Esophagus muscularis mucosa (tissue), 4 donors: Measurements from ENCODE around the gene NAMPT. TPM values are rescaled to one million over a fixed set of nuclear protein-coding genes. Genes with fewer than 3 reads are reported as not detected.

Experiments
- DNase-seq: peaks from one replicate; pipeline ENCODE4 v3.0.0-alpha.2; 2017; ENCODE audit errors: extremely low spot score
- H3K27ac ChIP-seq, 4 donors: fragments of 200-600 bp; sonication (generic); replicated peaks in 1 of 4; 1 replicate in 3 of 4; 2 replicates in 1 of 4; pipeline ENCODE4 v1.5.1; 2016 to 2019; ENCODE audit warnings: mild to moderate bottlenecking in 1 of 4
- H3K27me3 ChIP-seq, 4 donors: fragments of 200-600 bp; sonication (generic); one replicate each; pipeline versions ENCODE4 v1.5.1 to v1.6.0; 2016 to 2019
- H3K36me3 ChIP-seq, 4 donors: fragments of 200-600 bp; sonication (generic); one replicate each; pipeline ENCODE4 v1.5.1; 2016 to 2019
- H3K4me1 ChIP-seq, 4 donors: fragments of 200-600 bp; sonication (generic); one replicate each; pipeline ENCODE4 v1.5.1; 2016 to 2019
- H3K4me3 ChIP-seq, 4 donors: fragments of 200-600 bp; sonication (generic); 1 replicate in 2 of 4; 2 replicates in 2 of 4; pipeline ENCODE4 v1.5.1; 2016 to 2019; ENCODE audit warnings: mild to moderate bottlenecking in 4 of 4, moderate library complexity in 1 of 4
- H3K9me3 ChIP-seq, 4 donors: fragments of 200-600 bp; sonication (generic); 1 replicate in 3 of 4; 2 replicates in 1 of 4; pipeline ENCODE4 v1.5.1; 2016 to 2019
- CTCF ChIP-seq, 3 experiments: fragments of 200-600 bp in 2 of 3; fragments of 450-650 bp in 1 of 3; sonication (generic) in 2 of 3; IDR thresholded peaks; one replicate each; pipeline ENCODE4 v1.5.1; 2017 to 2019; ENCODE audit warnings: antibody characterized with exemption in 3 of 3, mild to moderate bottlenecking in 2 of 3, moderate library complexity in 1 of 3
- EP300 ChIP-seq: sonication (generic); formaldehyde crosslinking; IDR thresholded peaks from one replicate; pipeline ENCODE4 v1.6.1; 2017; ENCODE audit warnings: antibody characterized with exemption
- POLR2A ChIP-seq: fragments of 450-650 bp; IDR thresholded peaks from one replicate; pipeline ENCODE4 v1.6.1; 2017; ENCODE audit warnings: antibody characterized with exemption, moderate library complexity, mild to moderate bottlenecking, low read depth
- POLR2AphosphoS5 ChIP-seq, 2 donors: sonication (generic); formaldehyde crosslinking; IDR thresholded peaks; one replicate each; pipeline ENCODE4 v1.6.1; 2017; ENCODE audit warnings: antibody characterized with exemption in 2 of 2
- WGBS: methylation state at CpG from one replicate; pipeline ENCODE4 v1.1.5; 2018; 5-methylcytosine and 5-hydroxymethylcytosine counted together
- intact Hi-C: fragments of 100-400 bp; cut with DNase I; formaldehyde crosslinking; loops from one replicate; pipeline ENCODE4 v1.15.1; 2023
- total RNA-seq, 4 donors: library from RNA; depleted of rRNA; stranded (reverse); fragments of >200 nt; gene quantifications; one replicate each; pipeline versions ENCODE4 v1.1.0 to v1.2.1, GENCODE V29; 2016

Gene NAMPT
- total RNA-seq, 4 donors from 2014 or later, result 51.2 to 1,009 (median 95.4) TPM

GRCh38 chr7:106278695-106279094, 6.1 kb downstream of the NAMPT start:
- no peak for DNase-seq

GRCh38 chr7:106277976-106278375, 6.8 kb downstream of the NAMPT start:
- Histone ChIP-seq H3K9me3 (no peaks in the 10 kb centered on the region), H3K4me1 (peaks cover 3 to 62% (median 50%) of the 10 kb centered on the region in 4 donors), H3K27ac (no peak overlapping the region), H3K27me3 (no peaks in the 10 kb centered on the region), H3K36me3 (peaks cover 16 to 46% (median 32%) of the 10 kb centered on the region in 4 donors), H3K4me3 (no peak overlapping the region)
- TF ChIP-seq CTCF (IDR thresholded peaks at IDR 0.05), result no peak
- TF ChIP-seq EP300, result no peak
- TF ChIP-seq POLR2A, result no peak
- no peak for TF ChIP-seq POLR2AphosphoS5 (IDR thresholded peaks at IDR 0.05)
- no peak for DNase-seq
- intact Hi-C loops, result loop anchor here (5.0 kb wide), 1 partner anchor 101 kb away; no protein-coding TSS in a partner anchor
- WGBS, result 85% methylated on average over 1 of the region's 1 CpG

More at GRCh38 chr7:106278695-106279094, 6.1 kb downstream of the NAMPT start:
- Histone ChIP-seq H3K9me3 (no peaks in the 10 kb centered on the region), H3K27ac (no peak overlapping the region), H3K4me1 (peaks cover 0 to 63% (median 56%) of the 10 kb centered on the region in 4 donors), H3K27me3 (no peaks in the 10 kb centered on the region), H3K4me3 (no peak overlapping the region), H3K36me3 (peaks cover 12 to 39% (median 26%) of the 10 kb centered on the region in 4 donors)
- 79% methylated on average over 2 of the region's 2 CpGs for WGBS
- intact Hi-C loops, result loop anchor here (5.0 kb wide), 1 partner anchor 101 kb away; no protein-coding TSS in a partner anchor
- TF ChIP-seq POLR2AphosphoS5 (IDR thresholded peaks at IDR 0.05) (no peak), POLR2A (no peak), CTCF (IDR thresholded peaks at IDR 0.05) (no peak), EP300 (no peak)

GRCh38 chr7:106276513-106276912, 8.3 kb downstream of the NAMPT start:
- Histone ChIP-seq H3K9me3 (no peaks in the 10 kb centered on the region), H3K4me3 (no peak overlapping the region), H3K27ac (no peak overlapping the region), H3K4me1 (peaks cover 3 to 48% (median 36%) of the 10 kb centered on the region in 4 donors), H3K36me3 (peaks cover 16 to 61% (median 37%) of the 10 kb centered on the region in 4 donors), H3K27me3 (no peaks in the 10 kb centered on the region)
- DNase-seq, result no peak
- TF ChIP-seq POLR2A (no peak), POLR2AphosphoS5 (IDR thresholded peaks at IDR 0.05) (peak in 1 of 2 donors; percentile 40), EP300 (no peak), CTCF (IDR thresholded peaks at IDR 0.05) (no peak)
- WGBS, result 94% methylated on average over 10 of the region's 10 CpGs
- intact Hi-C loops, result loop anchor here (5.0 kb wide), 1 partner anchor 99 kb away; no protein-coding TSS in a partner anchor

GRCh38 chr7:106273009-106273668, 11.6 kb downstream of the NAMPT start:
- no peak overlapping the region for H3K27ac ChIP-seq

More at GRCh38 chr7:106273009-106273668, 11.6 kb downstream of the NAMPT start:
- no peaks in the 10 kb centered on the region for H3K27me3 ChIP-seq
- H3K4me1 ChIP-seq, result peaks cover 3 to 15% (median 6%) of the 10 kb centered on the region in 4 donors
- no peaks in the 10 kb centered on the region for H3K9me3 ChIP-seq
- intact Hi-C loops, result no loop called here
- H3K4me3 ChIP-seq, result no peak overlapping the region
- 76% methylated on average over 8 of the region's 8 CpGs for WGBS
- TF ChIP-seq POLR2AphosphoS5 (IDR thresholded peaks at IDR 0.05) (peak in 1 of 2 donors; percentile 32), EP300 (no peak), CTCF (IDR thresholded peaks at IDR 0.05) (no peak), POLR2A (no peak)
- H3K36me3 ChIP-seq, result peaks cover 32 to 95% (median 62%) of the 10 kb centered on the region in 4 donors
- no peak for DNase-seq
